ENCODE data around the gene NGEF.
A peak's percentile ranks its signal among the peaks of the same experiment; 100 is the strongest.

NGEF gene

GRCh38 chr2:232876161-232876977 is 136.7 kb downstream of the NGEF start:
- TF ChIP-seq CTCF (IDR thresholded peaks at IDR 0.05): peak; percentile 11; the same call in 1 of the 2 replicates

GRCh38 chr2:232875256-232876121 is 137.6 kb downstream of the NGEF start:
- no peak for TF ChIP-seq CTCF (IDR thresholded peaks at IDR 0.05)

GRCh38 chr2:232874677-232875223 is 138.3 kb downstream of the NGEF start:
- no peak for TF ChIP-seq CTCF (IDR thresholded peaks at IDR 0.05)

- no peak for TF ChIP-seq CTCF (IDR thresholded peaks at IDR 0.05)
Observed at GRCh38 chr2:232873909-232874641, 139.0 kb downstream of the NGEF start.

- no peak for TF ChIP-seq CTCF (IDR thresholded peaks at IDR 0.05)
Observed at GRCh38 chr2:232873292-232873908, 139.7 kb downstream of the NGEF start.

- no peak for TF ChIP-seq CTCF (IDR thresholded peaks at IDR 0.05)
Observed at GRCh38 chr2:232872826-232873225, 140.2 kb downstream of the NGEF start.

Measured in LNCAP (cell line).